Measurements from ENCODE around the gene USP1. TPM values are rescaled to one million over a fixed set of nuclear protein-coding genes. Genes with fewer than 3 reads are reported as not detected.

The USP1 gene
- total RNA-seq, 2 experiments from 2014 or later, result 67.3 to 68.1 TPM

DNA sequence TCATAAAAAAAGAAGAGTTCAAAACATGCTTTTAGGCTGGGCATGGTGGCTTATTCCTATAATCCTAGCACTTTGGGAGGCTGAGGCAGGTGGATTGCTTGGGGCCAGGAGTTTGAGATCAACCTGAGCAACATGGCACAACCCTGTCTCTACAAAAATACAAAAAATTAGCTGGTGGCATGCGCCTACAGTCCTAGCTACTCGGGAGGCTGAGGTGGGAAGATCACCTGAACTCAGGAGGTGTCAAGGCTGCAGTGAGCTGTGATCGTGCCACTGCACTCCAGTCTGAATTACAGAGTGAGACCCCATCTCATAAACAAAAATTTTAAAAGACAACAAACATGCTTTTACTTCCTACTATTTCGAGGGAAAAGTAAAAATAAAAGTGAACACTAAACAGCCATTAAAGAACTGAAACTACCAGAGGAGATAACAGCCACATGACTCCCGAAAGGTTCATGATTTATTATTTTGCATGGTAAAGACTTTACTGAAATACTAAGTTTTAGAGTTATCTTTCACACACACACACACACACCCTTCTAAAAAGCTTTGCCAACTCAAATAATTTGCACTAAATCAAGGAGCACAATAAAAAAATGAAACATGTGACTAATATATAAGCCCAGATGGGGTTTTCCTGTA is 48.1 kb downstream of the USP1 start:
- Mint-ChIP-seq H3K4me3 (no peak overlapping the region), H3K36me3 (ENCODE audit: low read depth) (no peaks in the 10 kb centered on the region), H3K4me1 (ENCODE audit: low read depth) (no peaks in the 10 kb centered on the region), H3K27ac (no peak overlapping the region), H3K27me3 (no peaks in the 10 kb centered on the region), H3K9me3 (no peaks in the 10 kb centered on the region)
- intact Hi-C loops (cut with micrococcal nuclease), result no loop called here
- ChIA-PET CTCF (no interaction called here), POLR2A (no interaction called here)
- TF ChIP-seq, protein P1, sequence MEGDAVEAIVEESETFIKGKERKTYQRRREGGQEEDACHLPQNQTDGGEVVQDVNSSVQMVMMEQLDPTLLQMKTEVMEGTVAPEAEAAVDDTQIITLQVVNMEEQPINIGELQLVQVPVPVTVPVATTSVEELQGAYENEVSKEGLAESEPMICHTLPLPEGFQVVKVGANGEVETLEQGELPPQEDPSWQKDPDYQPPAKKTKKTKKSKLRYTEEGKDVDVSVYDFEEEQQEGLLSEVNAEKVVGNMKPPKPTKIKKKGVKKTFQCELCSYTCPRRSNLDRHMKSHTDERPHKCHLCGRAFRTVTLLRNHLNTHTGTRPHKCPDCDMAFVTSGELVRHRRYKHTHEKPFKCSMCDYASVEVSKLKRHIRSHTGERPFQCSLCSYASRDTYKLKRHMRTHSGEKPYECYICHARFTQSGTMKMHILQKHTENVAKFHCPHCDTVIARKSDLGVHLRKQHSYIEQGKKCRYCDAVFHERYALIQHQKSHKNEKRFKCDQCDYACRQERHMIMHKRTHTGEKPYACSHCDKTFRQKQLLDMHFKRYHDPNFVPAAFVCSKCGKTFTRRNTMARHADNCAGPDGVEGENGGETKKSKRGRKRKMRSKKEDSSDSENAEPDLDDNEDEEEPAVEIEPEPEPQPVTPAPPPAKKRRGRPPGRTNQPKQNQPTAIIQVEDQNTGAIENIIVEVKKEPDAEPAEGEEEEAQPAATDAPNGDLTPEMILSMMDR (IDR thresholded peaks at IDR 0.05), result no peak
- ATAC-seq (no peak), DNase-seq (no peak)

DNA sequence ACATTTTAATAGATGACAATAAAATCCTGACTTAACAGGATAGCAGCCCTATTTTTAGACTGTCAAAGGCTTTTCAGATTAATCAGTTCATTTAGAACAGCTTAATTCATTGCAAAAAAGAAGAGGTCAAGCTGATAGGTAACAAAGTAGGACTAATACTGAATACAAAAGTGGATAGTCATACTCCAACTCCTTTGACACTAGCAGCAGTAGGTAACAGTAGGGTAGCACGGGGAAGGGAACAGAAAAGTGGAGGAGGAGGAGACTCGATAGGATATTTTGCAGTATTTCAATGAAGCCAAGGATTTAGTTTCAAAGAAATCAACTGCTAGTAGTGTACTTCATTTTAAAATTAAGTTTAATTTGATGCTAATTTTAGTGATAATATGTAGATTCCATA is 51.1 kb downstream of the USP1 start:
- POLR2A ChIA-PET, result no interaction called here
- intact Hi-C loops (cut with micrococcal nuclease), result no loop called here
- CTCF ChIA-PET, result interaction anchor here (1.3 kb wide), 1 partner anchor 258 kb away, joined by 4 read pairs; no protein-coding TSS in a partner anchor
- peaks cover 3% of the 10 kb centered on the region for H3K36me3 Mint-ChIP-seq (ENCODE audit: low read depth)
- H3K27me3 Mint-ChIP-seq, result no peaks in the 10 kb centered on the region
- no peaks in the 10 kb centered on the region for H3K4me1 Mint-ChIP-seq (ENCODE audit: low read depth)
- no peak overlapping the region for H3K27ac Mint-ChIP-seq
- no peaks in the 10 kb centered on the region for H3K9me3 Mint-ChIP-seq
- no peak for DNase-seq
- no peak overlapping the region for H3K4me3 Mint-ChIP-seq
- TF ChIP-seq, protein P1 (IDR thresholded peaks at IDR 0.05), result no peak
- ATAC-seq, result no peak

DNA sequence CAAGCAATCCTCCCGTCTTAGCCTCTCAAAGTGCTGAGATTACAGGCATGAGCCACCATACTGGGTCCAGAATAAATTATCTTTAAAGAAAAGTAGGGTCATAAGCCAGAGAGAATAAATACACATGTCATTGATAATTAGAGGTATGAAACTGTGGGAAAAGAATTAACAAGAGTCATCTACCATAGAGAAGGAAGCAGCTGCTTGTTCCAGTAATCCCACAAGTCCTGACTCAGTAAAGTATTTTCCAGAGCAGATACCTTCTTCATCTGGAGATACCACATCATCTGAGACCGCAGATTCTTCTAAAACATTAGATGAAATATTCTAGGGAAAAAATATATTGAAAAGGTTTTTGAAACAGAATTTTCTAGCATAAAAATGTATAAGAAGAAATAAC is 55.7 kb downstream of the USP1 start:
- ChIA-PET CTCF (no interaction called here), POLR2A (no interaction called here)
- no peak overlapping the region for H3K27ac Mint-ChIP-seq
- no peak for DNase-seq
- H3K36me3 Mint-ChIP-seq (ENCODE audit: low read depth), result peaks cover 3% of the 10 kb centered on the region
- TF ChIP-seq, protein P1 (IDR thresholded peaks at IDR 0.05), result no peak
- no peak for ATAC-seq
- intact Hi-C loops (cut with micrococcal nuclease), result no loop called here
- H3K4me1 Mint-ChIP-seq (ENCODE audit: low read depth), result no peaks in the 10 kb centered on the region
- no peaks in the 10 kb centered on the region for H3K27me3 Mint-ChIP-seq
- no peaks in the 10 kb centered on the region for H3K9me3 Mint-ChIP-seq
- H3K4me3 Mint-ChIP-seq, result no peak overlapping the region

DNA sequence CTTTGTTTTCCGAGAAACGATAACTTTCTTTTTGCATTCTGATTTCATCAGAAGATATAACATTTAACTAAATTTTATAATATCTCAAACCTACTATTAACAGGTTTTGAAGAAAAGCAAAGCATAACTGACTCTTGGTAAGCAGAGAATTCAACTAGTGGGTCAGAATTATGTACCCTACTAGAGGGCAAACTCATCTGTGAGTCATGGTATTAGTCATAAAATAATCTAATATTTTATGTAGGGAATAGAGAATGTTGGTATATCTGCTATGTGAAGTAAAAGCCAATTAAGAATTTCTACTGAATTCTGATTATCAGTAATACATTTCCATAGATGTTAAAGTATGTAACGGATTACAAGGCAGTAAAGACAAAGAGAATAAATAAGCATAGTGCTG is 56.8 kb downstream of the USP1 start:
- Mint-ChIP-seq H3K9me3 (no peaks in the 10 kb centered on the region), H3K36me3 (ENCODE audit: low read depth) (peaks cover 3% of the 10 kb centered on the region), H3K4me1 (ENCODE audit: low read depth) (no peaks in the 10 kb centered on the region), H3K27ac (no peak overlapping the region), H3K27me3 (no peaks in the 10 kb centered on the region), H3K4me3 (no peak overlapping the region)
- ChIA-PET POLR2A (no interaction called here), CTCF (no interaction called here)
- ATAC-seq (no peak), DNase-seq (no peak)
- TF ChIP-seq, protein P1 (IDR thresholded peaks at IDR 0.05), result no peak
- intact Hi-C loops (cut with micrococcal nuclease), result no loop called here

DNA sequence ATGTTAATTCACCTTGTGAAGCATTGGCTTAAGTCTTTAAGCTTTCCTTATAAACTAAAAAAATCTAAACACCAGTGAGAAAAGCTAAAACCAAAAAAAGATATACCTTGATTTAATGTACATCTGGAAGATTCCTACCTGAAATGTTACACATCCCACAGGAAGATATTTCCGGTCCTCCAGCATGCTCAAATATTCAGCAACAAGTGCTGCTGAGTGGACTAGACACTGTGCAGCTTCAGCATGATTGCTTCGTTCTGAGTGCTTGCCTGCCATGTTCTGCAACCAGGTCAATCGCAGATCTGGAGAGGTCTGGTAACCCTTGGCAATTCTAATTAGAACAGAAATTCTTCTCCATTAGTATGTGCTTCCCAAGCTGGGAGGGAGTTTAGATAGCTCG is 57.3 kb downstream of the USP1 start:
- no peak overlapping the region for H3K4me3 Mint-ChIP-seq
- POLR2A ChIA-PET, result no interaction called here
- intact Hi-C loops (cut with micrococcal nuclease), result no loop called here
- no peaks in the 10 kb centered on the region for H3K27me3 Mint-ChIP-seq
- peaks cover 3% of the 10 kb centered on the region for H3K36me3 Mint-ChIP-seq (ENCODE audit: low read depth)
- CTCF ChIA-PET, result no interaction called here
- ATAC-seq (no peak), DNase-seq (no peak)
- no peaks in the 10 kb centered on the region for H3K4me1 Mint-ChIP-seq (ENCODE audit: low read depth)
- H3K27ac Mint-ChIP-seq, result no peak overlapping the region
- H3K9me3 Mint-ChIP-seq, result no peaks in the 10 kb centered on the region
- TF ChIP-seq, protein P1 (IDR thresholded peaks at IDR 0.05), result no peak

Measured in activated CD8-positive, alpha-beta T cell treated with anti-CD3 and anti-CD28 coated beads for 36 hours (primary cell).